ENCODE data around the gene KATNA1. TPM values are rescaled to one million over a fixed set of nuclear protein-coding genes. Genes with fewer than 3 reads are reported as not detected.

The KATNA1 gene
- total and polyA plus RNA-seq, 4 donors, result 3.1 to 14.5 (median 6.5) TPM

GRCh38 chr6:149563203-149563927, 85.1 kb downstream of the KATNA1 start:
- 90% methylated on average over 5 of the region's 5 CpGs for WGBS
- H3K27me3 ChIP-seq (ENCODE audit: control insufficient read depth in 4 of 4, insufficient read depth in 4 of 4, low read length in 3 of 4), result no peaks in the 10 kb centered on the region

More at GRCh38 chr6:149563203-149563927, 85.1 kb downstream of the KATNA1 start:
- TF ChIP-seq ATF3 (IDR thresholded peaks at IDR 0.05), result no peak
- TF ChIP-seq MAX (IDR thresholded peaks at IDR 0.05), result no peak
- TF ChIP-seq RXRA (IDR thresholded peaks at IDR 0.05), result no peak
- no peak for TF ChIP-seq SP1 (IDR thresholded peaks at IDR 0.05)
- TF ChIP-seq GABPA (IDR thresholded peaks at IDR 0.05 in 1 of 2, conservative IDR thresholded peaks at IDR 0.05 in 1 of 2), result no peak
- TF ChIP-seq NR2F2 (IDR thresholded peaks at IDR 0.05), result no peak
- no peak for TF ChIP-seq REST (IDR thresholded peaks at IDR 0.05)
- TF ChIP-seq CTCF (IDR thresholded peaks at IDR 0.05; ENCODE audit: low read depth, low read length, missing input control), result no peak
- no peak for TF ChIP-seq JUND (IDR thresholded peaks at IDR 0.05)
- no peak for TF ChIP-seq EGR1 (IDR thresholded peaks at IDR 0.05; ENCODE audit: low read depth in 2 of 2)
- no peak for TF ChIP-seq RAD21 (IDR thresholded peaks at IDR 0.05)
- no peak for TF ChIP-seq ZBTB33 (IDR thresholded peaks at IDR 0.05)
- TF ChIP-seq TAF1 (conservative IDR thresholded peaks at IDR 0.05), result no peak
- H3K9me3 ChIP-seq (ENCODE audit: control insufficient read depth in 4 of 4, low read length in 3 of 4), result no peaks in the 10 kb centered on the region
- H3K36me3 ChIP-seq (ENCODE audit: control insufficient read depth in 4 of 4, insufficient read depth in 3 of 4, low read depth in 1 of 4, low read length in 3 of 4), result no peaks in the 10 kb centered on the region
- no peak overlapping the region for H3K4me3 ChIP-seq (ENCODE audit: low read depth in 1 of 3, low read length in 3 of 3)
- H3K4me1 ChIP-seq (ENCODE audit: control insufficient read depth in 4 of 4, insufficient read depth in 4 of 4, low read length in 3 of 4), result peaks cover 2 to 16% (median 9%) of the 10 kb centered on the region in 4 donors
- H3K9ac ChIP-seq (ENCODE audit: low read depth in 1 of 2, low read length in 2 of 2), result no peak overlapping the region
- no peak overlapping the region for H3K27ac ChIP-seq (ENCODE audit: low read depth in 1 of 2, low read length in 2 of 2)
- DNase-seq (ENCODE audit: low spot score), result no peak
